Keratinocyte (primary cell): ENCODE data around the gene THSD7B. TPM values are rescaled to one million over a fixed set of nuclear protein-coding genes. Genes with fewer than 3 reads are reported as not detected.
"Not testable (repeated sequence)": the region's sequence is repeated elsewhere in the genome, so short reads cannot be mapped to it uniquely, and the experiment has no call there.

Source experiments
- DNase-seq: peaks from one replicate; pipeline ENCODE4 v3.0.0-alpha.2; 2011; ENCODE audit warnings: low read depth, missing footprints, low spot score
- FAIRE-seq: peaks from 2 replicates; lab custom pipeline; 2011; peaks lifted over from hg19 to GRCh38; lab: Jason Lieb, UNC
- H2AFZ ChIP-seq: 2 replicates; pipeline ENCODE4 v1.6.0; 2012; ENCODE audit warnings: low read length, control low read depth, inconsistent platforms; ENCODE audit not compliant: control insufficient read depth
- H3K27ac ChIP-seq: 2 replicates; pipeline ENCODE4 v1.5.1; 2011; ENCODE audit warnings: low read length; ENCODE audit not compliant: control insufficient read depth, insufficient read depth
- H3K27me3 ChIP-seq: 3 replicates; pipeline ENCODE4 v1.6.0; 2011; ENCODE audit warnings: low read length; ENCODE audit not compliant: control insufficient read depth, insufficient read depth; ENCODE audit errors: extremely low read depth
- H3K36me3 ChIP-seq, 2 experiments: 2 replicates in 1 of 2; 3 replicates in 1 of 2; pipeline ENCODE4 v1.5.1; 2011; ENCODE audit warnings: low read length in 2 of 2, mild to moderate bottlenecking in 1 of 2; ENCODE audit not compliant: control insufficient read depth in 2 of 2, insufficient read depth in 2 of 2; ENCODE audit errors: extremely low read depth in 1 of 2
- H3K4me1 ChIP-seq: 3 replicates; pipeline ENCODE4 v1.5.1; 2011; ENCODE audit warnings: low read length; ENCODE audit not compliant: control insufficient read depth, insufficient read depth; ENCODE audit errors: extremely low read depth
- H3K4me2 ChIP-seq: 3 replicates; pipeline ENCODE4 v1.6.0; 2011; ENCODE audit warnings: low read depth, low read length; ENCODE audit not compliant: control insufficient read depth, insufficient read depth; ENCODE audit errors: extremely low read depth
- H3K4me3 ChIP-seq, 3 experiments: fragments of 200-600 bp in 1 of 3; sonication (generic) in 1 of 3; 2 replicates in 2 of 3; 3 replicates in 1 of 3; pipeline ENCODE4 v1.5.1; 2011 to 2016; ENCODE audit warnings: low read length in 3 of 3, mild to moderate bottlenecking in 3 of 3, control low read depth in 2 of 3, inconsistent platforms in 1 of 3, low read depth in 1 of 3, mixed read lengths in 1 of 3, mixed run types in 1 of 3, moderate library complexity in 1 of 3; ENCODE audit not compliant: control insufficient read depth in 2 of 3, insufficient read depth in 2 of 3; ENCODE audit errors: extremely low read depth in 1 of 3
- H3K79me2 ChIP-seq: 2 replicates; pipeline ENCODE4 v1.6.0; 2012; ENCODE audit warnings: low read length; ENCODE audit not compliant: control insufficient read depth, insufficient read depth
- H3K9ac ChIP-seq: 3 replicates; pipeline ENCODE4 v1.6.0; 2011; ENCODE audit warnings: low read length; ENCODE audit not compliant: control insufficient read depth, insufficient read depth; ENCODE audit errors: extremely low read depth
- H3K9me1 ChIP-seq: 3 replicates; pipeline ENCODE4 v1.6.0; 2011; ENCODE audit warnings: low read length; ENCODE audit not compliant: control insufficient read depth, insufficient read depth; ENCODE audit errors: extremely low read depth
- H3K9me3 ChIP-seq: 2 replicates; pipeline ENCODE4 v1.5.1; 2012; ENCODE audit warnings: low read depth, low read length; ENCODE audit not compliant: control insufficient read depth
- H4K20me1 ChIP-seq: 3 replicates; pipeline ENCODE4 v1.6.0; 2011; ENCODE audit warnings: low read length; ENCODE audit not compliant: control insufficient read depth, insufficient read depth; ENCODE audit errors: extremely low read depth
- EZH2 ChIP-seq: IDR thresholded peaks from one replicate; pipeline ENCODE4 v1.6.1; 2012; ENCODE audit warnings: inconsistent platforms, mild to moderate bottlenecking, low read length, moderate library complexity
- dilution Hi-C: fragments of 300-500 bp; cut with MboI; formaldehyde crosslinking; loops from one replicate; pipeline ENCODE4 v1.7.0; 2020; ENCODE audit warnings: low sequenced_read_pairs; ENCODE audit not compliant: extremely low pct_ligation_motif_present
- polyA plus RNA-seq, 5 experiments: library from polyadenylated mRNA; depleted of rRNA in 3 of 5; stranded (reverse) in 3 of 5; stranded (forward) in 1 of 5; unstranded in 1 of 5; fragments of >200 nt; gene quantifications; 1 replicate in 1 of 5; 2 replicates in 3 of 5; 3 replicates in 1 of 5; pipeline versions ENCODE4 v1.2.1 to v1.2.3, GENCODE V29; 2011 to 2012; ENCODE audit warnings: missing spikeins in 2 of 5, low read depth in 1 of 5, low replicate concordance in 1 of 5
- TF ChIP-seq, protein P1 (sequence below), 3 experiments: IDR thresholded peaks in 1 of 3; conservative IDR thresholded peaks in 1 of 3; optimal IDR thresholded peaks in 1 of 3; 2 replicates in 2 of 3; 3 replicates in 1 of 3; pipeline versions ENCODE3 to v1.5.1; 2011; ENCODE audit warnings: low read length in 3 of 3, mild to moderate bottlenecking in 3 of 3, moderate library complexity in 2 of 3, control low read depth in 1 of 3, inconsistent platforms in 1 of 3; ENCODE audit not compliant: insufficient read depth in 2 of 3; ENCODE audit errors: extremely low read depth in 1 of 3

THSD7B gene
- polyA plus RNA-seq, 1 donor (not counting 4 experiments of a cell fraction or from before 2014, with no cell fraction given) = 0.04 TPM

GRCh38 chr2:137051778-137052398, 286.5 kb downstream of the THSD7B start:
- no peaks in the 10 kb centered on the region for H3K27me3 ChIP-seq
- no peak for FAIRE-seq

GRCh38 chr2:137056704-137057103, 291.4 kb downstream of the THSD7B start:
- no peaks in the 10 kb centered on the region for H3K27me3 ChIP-seq
- H3K4me2 ChIP-seq = no peak overlapping the region
- H2AFZ ChIP-seq = no peak overlapping the region
- H3K27ac ChIP-seq = no peak overlapping the region
- H3K9ac ChIP-seq = no peak overlapping the region
- no peaks in the 10 kb centered on the region for H3K79me2 ChIP-seq
- H3K36me3 ChIP-seq = no peaks in the 10 kb centered on the region
- TF ChIP-seq EZH2 = no peak
- TF ChIP-seq, protein P1, sequence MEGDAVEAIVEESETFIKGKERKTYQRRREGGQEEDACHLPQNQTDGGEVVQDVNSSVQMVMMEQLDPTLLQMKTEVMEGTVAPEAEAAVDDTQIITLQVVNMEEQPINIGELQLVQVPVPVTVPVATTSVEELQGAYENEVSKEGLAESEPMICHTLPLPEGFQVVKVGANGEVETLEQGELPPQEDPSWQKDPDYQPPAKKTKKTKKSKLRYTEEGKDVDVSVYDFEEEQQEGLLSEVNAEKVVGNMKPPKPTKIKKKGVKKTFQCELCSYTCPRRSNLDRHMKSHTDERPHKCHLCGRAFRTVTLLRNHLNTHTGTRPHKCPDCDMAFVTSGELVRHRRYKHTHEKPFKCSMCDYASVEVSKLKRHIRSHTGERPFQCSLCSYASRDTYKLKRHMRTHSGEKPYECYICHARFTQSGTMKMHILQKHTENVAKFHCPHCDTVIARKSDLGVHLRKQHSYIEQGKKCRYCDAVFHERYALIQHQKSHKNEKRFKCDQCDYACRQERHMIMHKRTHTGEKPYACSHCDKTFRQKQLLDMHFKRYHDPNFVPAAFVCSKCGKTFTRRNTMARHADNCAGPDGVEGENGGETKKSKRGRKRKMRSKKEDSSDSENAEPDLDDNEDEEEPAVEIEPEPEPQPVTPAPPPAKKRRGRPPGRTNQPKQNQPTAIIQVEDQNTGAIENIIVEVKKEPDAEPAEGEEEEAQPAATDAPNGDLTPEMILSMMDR (optimal IDR thresholded peaks at IDR 0.05 in 1 of 3, IDR thresholded peaks at IDR 0.05 in 1 of 3, conservative IDR thresholded peaks at IDR 0.05 in 1 of 3; ENCODE audit: extremely low read depth in 1 of 3, insufficient read depth in 2 of 3, low read length in 3 of 3) = no peak
- no peaks in the 10 kb centered on the region for H4K20me1 ChIP-seq
- no peak for FAIRE-seq
- H3K4me1 ChIP-seq = no peaks in the 10 kb centered on the region
- dilution Hi-C loops = no loop called here
- no peaks in the 10 kb centered on the region for H3K9me3 ChIP-seq
- no peak for DNase-seq
- no peaks in the 10 kb centered on the region for H3K9me1 ChIP-seq
- no peak overlapping the region for H3K4me3 ChIP-seq

More at GRCh38 chr2:137051778-137052398, 286.5 kb downstream of the THSD7B start:
- DNase-seq = no peak
- Histone ChIP-seq H3K9me3 (no peaks in the 10 kb centered on the region), H4K20me1 (no peaks in the 10 kb centered on the region), H2AFZ (no peak overlapping the region), H3K36me3 (no peaks in the 10 kb centered on the region), H3K27ac (no peak overlapping the region), H3K79me2 (no peaks in the 10 kb centered on the region), H3K4me2 (no peak overlapping the region), H3K4me3 (no peak overlapping the region), H3K4me1 (no peaks in the 10 kb centered on the region), H3K9ac (no peak overlapping the region), H3K9me1 (no peaks in the 10 kb centered on the region)
- TF ChIP-seq, protein P1 (optimal IDR thresholded peaks at IDR 0.05 in 1 of 3, IDR thresholded peaks at IDR 0.05 in 1 of 3, conservative IDR thresholded peaks at IDR 0.05 in 1 of 3; ENCODE audit: extremely low read depth in 1 of 3, insufficient read depth in 2 of 3, low read length in 3 of 3) = no peak
- dilution Hi-C loops = no loop called here

GRCh38 chr2:137076111-137076765, 310.9 kb downstream of the THSD7B start:
- H3K9me3 ChIP-seq, H4K20me1 ChIP-seq, DNase-seq, dilution Hi-C loops, H3K27ac ChIP-seq, H3K79me2 ChIP-seq, H3K27me3 ChIP-seq, H3K4me1 ChIP-seq, FAIRE-seq, H2AFZ ChIP-seq, H3K4me3 ChIP-seq, H3K4me2 ChIP-seq, H3K36me3 ChIP-seq, H3K9ac ChIP-seq, H3K9me1 ChIP-seq: not testable (repeated sequence)
